Measurements from ENCODE around the gene AKT2.

DNA sequence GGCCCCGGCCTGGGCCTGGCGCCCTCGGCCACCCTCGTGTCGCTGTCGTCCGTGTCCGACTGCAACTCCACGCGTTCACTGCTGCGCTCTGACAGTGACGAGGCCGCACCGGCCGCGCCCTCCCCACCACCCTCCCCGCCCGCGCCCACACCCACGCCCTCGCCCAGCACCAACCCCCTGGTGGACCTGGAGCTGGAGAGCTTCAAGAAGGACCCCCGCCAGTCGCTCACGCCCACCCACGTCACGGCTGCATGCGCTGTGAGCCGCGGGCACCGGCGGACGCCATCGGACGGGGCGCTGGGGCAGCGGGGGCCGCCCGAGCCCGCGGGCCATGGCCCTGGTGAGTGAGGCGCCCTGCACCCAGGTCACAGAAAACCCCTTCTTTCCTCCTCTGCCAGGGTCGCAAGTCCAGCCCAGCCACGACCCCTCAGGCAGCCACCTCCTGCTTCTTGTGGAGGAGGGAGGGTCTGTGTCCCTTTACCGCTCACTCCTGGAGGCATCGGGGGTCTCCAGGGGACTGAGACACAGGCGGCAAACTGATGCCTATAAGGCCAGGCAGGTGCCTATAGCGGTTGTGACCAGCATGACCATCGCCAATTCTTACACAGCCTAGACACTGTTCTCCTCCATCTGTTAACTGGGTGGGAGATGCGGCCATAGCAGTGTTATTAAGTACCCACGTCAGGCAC is 71.1 kb downstream of the AKT2 start:
- TF ChIP-seq, protein P1, sequence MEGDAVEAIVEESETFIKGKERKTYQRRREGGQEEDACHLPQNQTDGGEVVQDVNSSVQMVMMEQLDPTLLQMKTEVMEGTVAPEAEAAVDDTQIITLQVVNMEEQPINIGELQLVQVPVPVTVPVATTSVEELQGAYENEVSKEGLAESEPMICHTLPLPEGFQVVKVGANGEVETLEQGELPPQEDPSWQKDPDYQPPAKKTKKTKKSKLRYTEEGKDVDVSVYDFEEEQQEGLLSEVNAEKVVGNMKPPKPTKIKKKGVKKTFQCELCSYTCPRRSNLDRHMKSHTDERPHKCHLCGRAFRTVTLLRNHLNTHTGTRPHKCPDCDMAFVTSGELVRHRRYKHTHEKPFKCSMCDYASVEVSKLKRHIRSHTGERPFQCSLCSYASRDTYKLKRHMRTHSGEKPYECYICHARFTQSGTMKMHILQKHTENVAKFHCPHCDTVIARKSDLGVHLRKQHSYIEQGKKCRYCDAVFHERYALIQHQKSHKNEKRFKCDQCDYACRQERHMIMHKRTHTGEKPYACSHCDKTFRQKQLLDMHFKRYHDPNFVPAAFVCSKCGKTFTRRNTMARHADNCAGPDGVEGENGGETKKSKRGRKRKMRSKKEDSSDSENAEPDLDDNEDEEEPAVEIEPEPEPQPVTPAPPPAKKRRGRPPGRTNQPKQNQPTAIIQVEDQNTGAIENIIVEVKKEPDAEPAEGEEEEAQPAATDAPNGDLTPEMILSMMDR (IDR thresholded peaks at IDR 0.05 in 4 of 5, conservative IDR thresholded peaks at IDR 0.05 in 1 of 5) = no peak
- TF ChIP-seq POLR2A (IDR thresholded peaks at IDR 0.05) = no peak

Data from gastrocnemius medialis (tissue), 4 donors.